Fibroblast of the aortic adventitia (primary cell): ENCODE measurements around the gene ATXN7L1. TPM values are rescaled to one million over a fixed set of nuclear protein-coding genes. Genes with fewer than 3 reads are reported as not detected.
A peak's percentile ranks its signal among the peaks of the same experiment; 100 is the strongest.

Experiments
- DNase-seq: peaks from one replicate; pipeline ENCODE4 v3.0.0-alpha.2; 2010; ENCODE audit warnings: low read depth
- H3K4me3 ChIP-seq: 2 replicates; pipeline ENCODE4 v1.5.1; 2011; ENCODE audit warnings: low read depth, mild to moderate bottlenecking, control low read depth, low read length, moderate library complexity
- CTCF ChIP-seq: IDR thresholded peaks from 2 replicates; pipeline ENCODE4 v1.5.1; 2011; ENCODE audit warnings: mild to moderate bottlenecking, low read length, control low read depth, inconsistent platforms; ENCODE audit not compliant: insufficient read depth
- total RNA-seq: library from RNA; depleted of rRNA; stranded (reverse); fragments of >200 nt; gene quantifications from 2 replicates; pipeline ENCODE4 v1.2.3, GENCODE V29; 2012; ENCODE audit warnings: low replicate concordance

Gene ATXN7L1
- total RNA-seq, 1 donor = 13.8 TPM

DNA sequence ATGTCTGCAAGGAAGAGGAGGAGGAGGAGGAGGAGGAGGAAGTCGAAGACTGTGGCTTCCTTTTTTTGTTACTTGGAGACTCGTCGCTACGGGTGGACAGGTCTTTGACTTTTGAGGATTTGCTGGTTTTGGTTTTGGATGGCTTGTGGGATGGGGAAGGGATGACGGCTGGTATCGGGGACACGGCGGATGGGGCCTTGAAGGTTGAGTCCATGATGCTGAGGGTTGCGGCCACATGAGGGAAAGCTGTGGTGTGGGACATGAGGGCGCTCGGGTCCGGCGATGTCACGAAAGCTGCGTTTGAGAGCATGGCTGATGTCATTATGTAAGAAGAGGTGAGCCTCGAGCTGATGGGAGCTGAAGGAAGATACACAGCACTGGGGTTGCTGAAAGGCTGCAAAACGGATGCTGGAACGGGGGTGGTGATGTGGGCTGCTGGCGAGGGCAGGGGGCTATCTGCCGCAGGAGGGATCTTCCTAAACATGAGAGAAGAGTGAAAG, 262.0 kb downstream of the ATXN7L1 start:
- no peak for DNase-seq
- no peak for TF ChIP-seq CTCF
- H3K4me3 ChIP-seq = no peak overlapping the region

DNA sequence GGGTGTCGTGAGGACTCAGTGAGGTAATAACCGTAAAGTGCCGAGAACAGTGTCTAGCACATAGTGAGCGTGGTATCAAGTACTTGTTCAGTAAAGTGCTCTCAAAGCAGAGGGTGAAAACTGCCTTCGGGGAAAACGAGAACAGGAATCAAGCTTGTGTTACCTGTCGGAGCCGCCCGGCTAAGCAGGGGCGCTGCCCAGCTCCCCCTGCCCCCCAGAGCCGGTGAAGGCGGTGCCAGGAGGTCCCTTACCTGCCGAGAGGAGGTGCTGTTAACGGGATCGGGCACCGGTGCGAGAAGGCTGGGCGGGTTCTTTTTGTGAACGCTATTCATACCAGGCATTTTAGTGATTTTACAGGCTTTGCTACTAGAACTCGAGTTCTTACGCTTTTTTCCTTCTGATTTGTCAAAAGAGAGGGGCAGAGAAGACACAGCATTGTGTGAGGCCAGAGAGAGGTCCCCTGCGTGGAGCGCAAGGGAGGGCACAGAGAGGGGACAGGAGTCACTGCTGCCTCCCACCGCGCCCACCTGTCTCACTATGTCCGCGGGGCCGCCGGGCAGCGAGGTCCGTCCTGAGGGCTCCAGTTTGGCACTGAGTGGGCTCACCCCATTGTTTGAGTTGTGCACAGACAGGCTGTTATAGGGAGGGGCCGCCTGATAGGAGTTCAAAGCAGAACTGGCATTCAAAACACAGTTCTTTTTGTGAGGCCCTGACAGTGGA, 262.6 kb downstream of the ATXN7L1 start:
- no peak overlapping the region for H3K4me3 ChIP-seq
- no peak for TF ChIP-seq CTCF
- no peak for DNase-seq

DNA sequence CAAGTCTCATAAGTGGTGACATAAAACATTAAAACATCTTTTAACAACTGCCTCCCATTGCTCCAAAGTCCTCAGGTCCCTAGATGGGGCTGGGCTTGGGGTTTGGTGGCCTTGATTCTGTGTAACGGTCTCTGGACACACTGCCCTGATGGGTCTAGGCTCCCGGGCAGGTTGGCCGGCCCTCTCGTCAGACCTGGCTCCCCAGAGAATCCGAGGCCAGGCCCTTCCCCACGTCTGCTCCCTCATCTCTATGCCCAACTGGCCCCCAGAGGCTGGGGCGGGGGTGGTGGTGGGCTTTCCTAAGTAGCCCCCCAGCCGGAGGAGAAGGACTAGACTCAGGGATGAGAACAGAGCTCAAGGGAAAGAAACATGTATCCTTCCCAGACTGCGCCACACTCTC, 263.6 kb downstream of the ATXN7L1 start:
- TF ChIP-seq CTCF = no peak
- H3K4me3 ChIP-seq = no peak overlapping the region
- DNase-seq = no peak

- H3K4me3 ChIP-seq = no peak overlapping the region
- TF ChIP-seq CTCF = no peak
- peak; percentile 27 for DNase-seq
Observed at GRCh38 chr7:105611856-105612775, 264.3 kb downstream of the ATXN7L1 start.

DNA sequence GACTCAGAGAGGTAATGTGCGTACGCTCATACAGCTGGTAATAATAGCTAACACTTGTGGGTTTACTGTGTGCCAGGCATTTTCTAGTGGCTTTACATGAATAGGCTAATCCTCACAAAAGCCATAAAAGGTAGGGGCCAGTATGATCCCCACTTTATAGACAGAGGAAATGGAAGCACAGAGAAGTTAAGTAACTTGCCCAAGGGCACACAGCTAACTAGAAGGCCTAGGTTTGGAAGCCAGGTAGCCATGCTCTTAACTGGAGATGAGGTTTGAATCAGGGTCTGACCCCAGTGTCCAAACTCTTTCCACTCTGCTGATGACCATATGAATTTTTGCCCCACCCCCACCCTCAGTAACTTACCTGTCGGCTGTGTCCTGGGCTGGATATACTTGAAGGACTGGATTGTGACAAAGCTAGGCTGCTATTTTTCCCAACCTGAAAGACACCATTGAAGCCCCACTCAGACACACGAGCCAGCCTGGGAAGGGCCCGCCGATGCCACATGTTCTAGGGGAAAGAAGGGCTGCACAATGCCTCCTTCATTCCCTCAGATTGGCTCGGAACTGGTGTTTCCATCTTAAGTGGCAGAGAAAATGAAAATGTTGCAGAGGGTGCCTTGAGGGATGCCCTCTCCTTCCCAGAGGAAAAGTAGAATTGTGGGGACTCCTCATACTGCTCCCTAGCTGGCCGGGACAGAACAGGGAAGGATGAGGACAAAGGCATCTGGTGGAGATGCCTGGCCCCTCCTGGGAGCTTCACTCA, 266.1 kb downstream of the ATXN7L1 start:
- TF ChIP-seq CTCF = no peak
- DNase-seq = no peak
- no peak overlapping the region for H3K4me3 ChIP-seq

- TF ChIP-seq CTCF = no peak
- no peak overlapping the region for H3K4me3 ChIP-seq
- DNase-seq = peak; percentile 64
Observed at GRCh38 chr7:105602325-105603305, 273.8 kb downstream of the ATXN7L1 start.
